Calu3 (cell line): ENCODE results near the gene SYK. TPM values are rescaled to one million over a fixed set of nuclear protein-coding genes. Genes with fewer than 3 reads are reported as not detected.
"Not testable (repeated sequence)": the region's sequence is repeated elsewhere in the genome, so short reads cannot be mapped to it uniquely, and the experiment has no call there.

Experiments
- BruUV-seq: library from RNA; stranded (reverse); fragments of 400-500 nt; replicated peaks from 2 replicates; lab custom pipeline; 2021; lab: Mats Ljungman, UMichigan
- CTCF ChIA-PET: fragments of 300-600 bp; sonication (Branson Sonifier 250); formaldehyde crosslinking; loops from one replicate; lab custom pipeline; 2022; ENCODE audit warnings: antibody characterized with exemption; lab: Charles Lee
- DNase-seq: peaks from one replicate; pipeline ENCODE4 v3.0.0; 2022
- H3K27ac Mint-ChIP-seq: one replicate; pipeline ENCODE4 v1.8.0; 2022; ENCODE audit warnings: mixed read lengths; ENCODE audit not compliant: unreplicated experiment
- H3K27me3 Mint-ChIP-seq: one replicate; pipeline ENCODE4 v1.8.0; 2022; ENCODE audit warnings: mixed read lengths; ENCODE audit not compliant: unreplicated experiment
- H3K36me3 Mint-ChIP-seq: one replicate; pipeline ENCODE4 v1.8.0; 2022; ENCODE audit warnings: mild to moderate bottlenecking, moderate library complexity, mixed read lengths; ENCODE audit not compliant: insufficient read depth, unreplicated experiment
- H3K4me1 Mint-ChIP-seq: one replicate; pipeline ENCODE4 v1.8.0; 2022; ENCODE audit warnings: mild to moderate bottlenecking, low read depth, mixed read lengths; ENCODE audit not compliant: unreplicated experiment
- H3K4me3 Mint-ChIP-seq: one replicate; pipeline ENCODE4 v1.8.0; 2022; ENCODE audit warnings: mild to moderate bottlenecking, low read depth, moderate library complexity, mixed read lengths; ENCODE audit not compliant: unreplicated experiment
- H3K9me3 Mint-ChIP-seq: one replicate; pipeline ENCODE4 v1.8.0; 2022; ENCODE audit warnings: low read depth, mixed read lengths; ENCODE audit not compliant: unreplicated experiment
- CTCF ChIP-seq: fragments of 200-600 bp; IDR thresholded peaks from one replicate; pipeline ENCODE4 v1.8.0; 2022; ENCODE audit warnings: antibody characterized with exemption; ENCODE audit not compliant: unreplicated experiment
- intact Hi-C: fragments of 100-400 bp; cut with micrococcal nuclease; formaldehyde crosslinking; loops from one replicate; pipeline ENCODE4 v1.10.0; 2022; ENCODE audit not compliant: unreplicated experiment
- total RNA-seq: library from RNA; stranded (reverse); gene quantifications from 2 replicates; pipeline ENCODE4 v1.2.3, GENCODE V29; 2022

SYK gene
- total RNA-seq, 1 experiment from 2014 or later = 14.8 TPM

DNA sequence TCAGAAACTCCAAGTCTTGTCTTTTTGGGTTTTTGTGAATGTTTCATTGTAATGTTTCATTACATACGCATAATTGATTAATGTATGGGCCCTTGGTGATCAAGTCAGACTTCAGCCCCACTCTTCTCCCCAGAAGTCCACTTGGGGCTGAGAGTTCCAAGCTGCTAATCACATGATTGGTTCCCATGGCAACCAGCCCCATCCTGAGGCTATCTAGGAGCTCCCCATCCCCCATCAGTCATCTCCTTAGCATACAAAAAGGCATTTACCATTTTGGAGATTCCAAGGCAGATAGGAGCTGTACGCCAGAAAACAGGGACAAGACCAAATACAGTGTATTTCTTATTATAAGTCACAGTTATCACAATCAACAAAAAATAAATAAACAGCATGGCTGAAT, 22.9 kb upstream of the SYK start:
- Mint-ChIP-seq H3K4me1 (peaks cover 10% of the 10 kb centered on the region), H3K27ac (no peak overlapping the region), H3K4me3 (no peak overlapping the region), H3K36me3 (no peaks in the 10 kb centered on the region), H3K27me3 (no peaks in the 10 kb centered on the region), H3K9me3 (no peaks in the 10 kb centered on the region)
- CTCF ChIA-PET = no interaction called here
- no TSS peak for BruUV-seq
- TF ChIP-seq CTCF = no peak
- intact Hi-C loops = no loop called here
- no peak for DNase-seq

GRCh38 chr9:90783552-90783951, 18.1 kb upstream of the SYK start:
- BruUV-seq = no TSS peak
- Mint-ChIP-seq H3K27me3 (no peaks in the 10 kb centered on the region), H3K36me3 (no peaks in the 10 kb centered on the region), H3K9me3 (no peaks in the 10 kb centered on the region), H3K27ac (no peak overlapping the region), H3K4me3 (peak overlapping the region; percentile 3), H3K4me1 (peaks cover 13% of the 10 kb centered on the region)
- CTCF ChIA-PET = no interaction called here
- intact Hi-C loops = no loop called here
- DNase-seq = peak; percentile 1
- TF ChIP-seq CTCF = no peak

- H3K27me3 Mint-ChIP-seq = no peaks in the 10 kb centered on the region
- no peak overlapping the region for H3K27ac Mint-ChIP-seq
- H3K4me1 Mint-ChIP-seq = peaks cover 13% of the 10 kb centered on the region
- no peak for TF ChIP-seq CTCF
- intact Hi-C loops = no loop called here
- H3K36me3 Mint-ChIP-seq = no peaks in the 10 kb centered on the region
- no peak overlapping the region for H3K4me3 Mint-ChIP-seq
- no TSS peak for BruUV-seq
- CTCF ChIA-PET = no interaction called here
- no peak for DNase-seq
- no peaks in the 10 kb centered on the region for H3K9me3 Mint-ChIP-seq
Measured at GRCh38 chr9:90783964-90784363, 17.7 kb upstream of the SYK start.

GRCh38 chr9:90787771-90788460, 13.7 kb upstream of the SYK start:
- intact Hi-C loops = no loop called here
- H3K4me3 Mint-ChIP-seq = no peak overlapping the region
- DNase-seq = no peak
- no peak overlapping the region for H3K27ac Mint-ChIP-seq
- peaks cover 11% of the 10 kb centered on the region for H3K4me1 Mint-ChIP-seq
- H3K36me3 Mint-ChIP-seq = no peaks in the 10 kb centered on the region
- CTCF ChIA-PET = no interaction called here
- H3K9me3 Mint-ChIP-seq = no peaks in the 10 kb centered on the region
- H3K27me3 Mint-ChIP-seq = no peaks in the 10 kb centered on the region
- no TSS peak for BruUV-seq
- no peak for TF ChIP-seq CTCF

GRCh38 chr9:90788527-90788926, 13.1 kb upstream of the SYK start:
- H3K27ac Mint-ChIP-seq, H3K4me3 Mint-ChIP-seq, H3K36me3 Mint-ChIP-seq, DNase-seq, H3K27me3 Mint-ChIP-seq, BruUV-seq, intact Hi-C loops, H3K4me1 Mint-ChIP-seq, H3K9me3 Mint-ChIP-seq, CTCF ChIA-PET: not testable (repeated sequence)
